ENCODE measurements around the gene PCDHA11. TPM values are rescaled to one million over a fixed set of nuclear protein-coding genes. Genes with fewer than 3 reads are reported as not detected.

PCDHA11 gene
- total RNA-seq, 4 donors from 2014 or later = 0.17 to 0.69 (median 0.34) TPM

GRCh38 chr5:140877262-140877581, 8.5 kb downstream of the PCDHA11 start:
- intact Hi-C loops (cut with DNase I) = no loop called here
- Histone ChIP-seq H3K27ac (replicated peaks in 1 of 4) (no peak overlapping the region), H3K36me3 (no peaks in the 10 kb centered on the region), H3K4me3 (no peak overlapping the region), H3K9me3 (peaks cover 0 to 33% (median 14%) of the 10 kb centered on the region in 4 donors), H3K4me1 (no peaks in the 10 kb centered on the region), H3K27me3 (peaks cover 0 to 68% (median 5%) of the 10 kb centered on the region in 4 donors)
- no peak for DNase-seq (ENCODE audit: extremely low spot score)
- TF ChIP-seq POLR2AphosphoS5 (IDR thresholded peaks at IDR 0.05) (no peak), EP300 (IDR thresholded peaks at IDR 0.05) (no peak)
- WGBS = no CpG with 5 or more reads among the region's 37 CpGs

DNA sequence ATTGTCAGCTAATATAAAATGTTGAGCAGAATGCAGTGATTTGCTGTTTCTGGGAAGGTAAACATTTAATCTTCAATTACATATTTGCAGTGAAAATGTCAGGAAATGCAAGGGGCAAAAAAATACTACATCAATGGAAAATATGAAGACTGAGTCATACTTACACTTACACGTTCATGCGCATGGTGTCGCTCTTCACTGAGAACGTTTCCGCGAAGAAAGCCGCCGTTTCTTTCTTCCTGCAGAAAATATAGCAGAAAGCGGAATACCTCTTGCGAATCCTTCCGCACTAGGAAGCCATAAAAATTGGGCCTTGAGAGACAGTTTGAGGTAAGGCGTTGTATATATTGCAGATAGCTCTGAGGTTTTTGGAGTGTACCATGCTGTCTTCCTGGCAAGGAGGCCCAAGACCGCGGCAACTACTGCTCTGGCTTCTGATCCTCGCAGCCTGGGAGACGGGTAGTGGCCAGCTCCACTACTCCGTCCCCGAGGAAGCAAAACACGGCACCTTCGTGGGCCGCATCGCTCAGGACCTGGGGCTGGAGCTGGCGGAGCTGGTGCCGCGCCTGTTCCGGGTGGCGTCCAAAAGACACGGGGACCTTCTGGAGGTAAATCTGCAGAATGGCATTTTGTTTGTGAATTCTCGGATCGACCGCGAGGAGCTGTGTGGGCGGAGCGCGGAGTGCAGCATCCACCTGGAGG, 13.3 kb downstream of the PCDHA11 start, which contains the start of gene PCDHA13:
PCDHA13 (plus strand) TSS at position 236 of the 702 bp plus-strand sequence; CDS start at position 381, 145 bp downstream.
- TF ChIP-seq EP300 (IDR thresholded peaks at IDR 0.05) (no peak), CTCF (IDR thresholded peaks at IDR 0.05) (peak; percentile 40 to 65 (median 57))
- Histone ChIP-seq H3K27me3 (peaks cover 0 to 51% (median 0%) of the 10 kb centered on the region in 4 donors), H3K4me1 (peaks cover 0 to 14% (median 8%) of the 10 kb centered on the region in 4 donors), H3K4me3 (peak within 1 kb of the TSS; percentile 41 to 56 (median 49)), H3K9me3 (peaks cover 0 to 35% (median 11%) of the 10 kb centered on the region in 4 donors), H3K27ac (replicated peaks in 1 of 4) (peak within 1 kb of the TSS in 3 of 4 donors; percentile 7 to 24 (median 9)), H3K36me3 (no peaks in the 10 kb centered on the region)
- WGBS = 15% methylated on average over 22 of the region's 35 CpGs
- intact Hi-C loops (cut with DNase I) = loop anchor here (1.0 to 5.0 kb wide), 2 partner anchors 45 to 159 kb away; partner anchors contain the start of gene PCDHAC1
- DNase-seq (ENCODE audit: extremely low spot score) = no peak

- Histone ChIP-seq H3K27ac (replicated peaks in 1 of 4) (peak overlapping the region in 2 of 4 donors; percentile 9 to 24), H3K36me3 (no peaks in the 10 kb centered on the region), H3K9me3 (peaks cover 0 to 30% (median 8%) of the 10 kb centered on the region in 4 donors), H3K4me1 (peaks cover 0 to 14% (median 8%) of the 10 kb centered on the region in 4 donors), H3K4me3 (peak overlapping the region; percentile 41 to 56 (median 49)), H3K27me3 (peaks cover 0 to 46% (median 0%) of the 10 kb centered on the region in 4 donors)
- no peak for DNase-seq (ENCODE audit: extremely low spot score)
- 16% methylated on average over 12 of the region's 12 CpGs for WGBS
- peak; percentile 24 to 51 (median 41) for TF ChIP-seq CTCF (IDR thresholded peaks at IDR 0.05)
- TF ChIP-seq EP300 (IDR thresholded peaks at IDR 0.05) = no peak
- TF ChIP-seq POLR2AphosphoS5 (IDR thresholded peaks at IDR 0.05) = no peak
- intact Hi-C loops (cut with DNase I) = loop anchor here (1.0 to 5.0 kb wide), 2 partner anchors 45 to 159 kb away; partner anchors contain the start of gene PCDHAC1
Measured at GRCh38 chr5:140882591-140882899, 13.8 kb downstream of the PCDHA11 start.

GRCh38 chr5:140883373-140883772, 14.6 kb downstream of the PCDHA11 start:
- TF ChIP-seq POLR2A (IDR thresholded peaks at IDR 0.05; ENCODE audit: low read depth) (no peak), CTCF (IDR thresholded peaks at IDR 0.05) (no peak), POLR2AphosphoS5 (IDR thresholded peaks at IDR 0.05) (no peak), EP300 (IDR thresholded peaks at IDR 0.05) (no peak)
- H3K4me1 ChIP-seq = peaks cover 0 to 14% (median 8%) of the 10 kb centered on the region in 4 donors
- peaks cover 0 to 38% (median 0%) of the 10 kb centered on the region in 4 donors for H3K27me3 ChIP-seq
- no peaks in the 10 kb centered on the region for H3K36me3 ChIP-seq
- H3K27ac ChIP-seq (replicated peaks in 1 of 4) = no peak overlapping the region
- peaks cover 0 to 25% (median 7%) of the 10 kb centered on the region in 4 donors for H3K9me3 ChIP-seq
- intact Hi-C loops (cut with DNase I) = loop anchor here (5.0 kb wide), 1 partner anchor 44 kb away; the partner anchor contains the start of gene PCDHAC1
- H3K4me3 ChIP-seq = no peak overlapping the region
- 54% methylated on average over 29 of the region's 41 CpGs for WGBS
- DNase-seq (ENCODE audit: extremely low spot score) = no peak

GRCh38 chr5:140883927-140884697, 15.4 kb downstream of the PCDHA11 start:
- H3K4me3 ChIP-seq = peak overlapping the region in 2 of 4 donors; percentile 3 to 17
- H3K4me1 ChIP-seq = peaks cover 0 to 14% (median 8%) of the 10 kb centered on the region in 4 donors
- 38% methylated on average over 9 of the region's 79 CpGs for WGBS
- peaks cover 0 to 33% (median 0%) of the 10 kb centered on the region in 4 donors for H3K27me3 ChIP-seq
- TF ChIP-seq POLR2A (IDR thresholded peaks at IDR 0.05; ENCODE audit: low read depth) = no peak
- no peak for TF ChIP-seq CTCF (IDR thresholded peaks at IDR 0.05)
- no peak for TF ChIP-seq EP300 (IDR thresholded peaks at IDR 0.05)
- TF ChIP-seq POLR2AphosphoS5 (IDR thresholded peaks at IDR 0.05) = no peak
- H3K36me3 ChIP-seq = no peaks in the 10 kb centered on the region
- no peak for DNase-seq (ENCODE audit: extremely low spot score)
- intact Hi-C loops (cut with DNase I) = loop anchor here (5.0 kb wide), 1 partner anchor 43 kb away; the partner anchor contains the start of gene PCDHAC1
- no peak overlapping the region for H3K27ac ChIP-seq (replicated peaks in 1 of 4)
- H3K9me3 ChIP-seq = peaks cover 0 to 25% (median 7%) of the 10 kb centered on the region in 4 donors

Measured in esophagus muscularis mucosa (tissue), 4 donors.